Measurements from ENCODE around the gene TBC1D30.

TBC1D30 gene

DNA sequence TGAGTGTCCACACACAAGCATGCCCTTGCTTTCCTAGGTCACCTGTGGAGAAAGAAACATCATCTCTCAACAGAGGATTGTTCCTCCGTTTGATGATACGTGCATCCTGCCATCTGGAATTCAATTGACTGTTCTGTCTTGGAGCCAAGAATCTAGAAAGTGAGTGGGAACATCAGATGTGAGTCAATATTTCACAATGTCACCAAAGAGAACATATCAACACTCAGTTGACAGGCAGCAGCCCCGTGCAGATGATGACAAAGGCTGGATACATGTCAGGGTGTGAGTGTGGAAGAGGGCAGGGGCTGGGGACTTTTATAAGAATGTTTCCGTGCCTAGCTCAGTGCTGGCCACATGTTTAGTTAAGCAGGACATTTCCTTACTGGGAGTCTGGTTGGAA lies 76.1 kb downstream of the TBC1D30 start:
- no peaks in the 10 kb centered on the region for H3K4me1 ChIP-seq (ENCODE audit: control insufficient read depth, insufficient read depth, low read length)
- H3K4me3 ChIP-seq (ENCODE audit: low read depth, low read length) = no peak overlapping the region
- H3K9me3 ChIP-seq (ENCODE audit: control insufficient read depth, insufficient read depth, low read length) = no peaks in the 10 kb centered on the region
- no peaks in the 10 kb centered on the region for H3K36me3 ChIP-seq (ENCODE audit: control insufficient read depth, insufficient read depth, low read length)
- H3K9ac ChIP-seq (ENCODE audit: low read depth, low read length) = no peak overlapping the region
- H3K27me3 ChIP-seq (ENCODE audit: control insufficient read depth, insufficient read depth, low read length) = no peaks in the 10 kb centered on the region

DNA sequence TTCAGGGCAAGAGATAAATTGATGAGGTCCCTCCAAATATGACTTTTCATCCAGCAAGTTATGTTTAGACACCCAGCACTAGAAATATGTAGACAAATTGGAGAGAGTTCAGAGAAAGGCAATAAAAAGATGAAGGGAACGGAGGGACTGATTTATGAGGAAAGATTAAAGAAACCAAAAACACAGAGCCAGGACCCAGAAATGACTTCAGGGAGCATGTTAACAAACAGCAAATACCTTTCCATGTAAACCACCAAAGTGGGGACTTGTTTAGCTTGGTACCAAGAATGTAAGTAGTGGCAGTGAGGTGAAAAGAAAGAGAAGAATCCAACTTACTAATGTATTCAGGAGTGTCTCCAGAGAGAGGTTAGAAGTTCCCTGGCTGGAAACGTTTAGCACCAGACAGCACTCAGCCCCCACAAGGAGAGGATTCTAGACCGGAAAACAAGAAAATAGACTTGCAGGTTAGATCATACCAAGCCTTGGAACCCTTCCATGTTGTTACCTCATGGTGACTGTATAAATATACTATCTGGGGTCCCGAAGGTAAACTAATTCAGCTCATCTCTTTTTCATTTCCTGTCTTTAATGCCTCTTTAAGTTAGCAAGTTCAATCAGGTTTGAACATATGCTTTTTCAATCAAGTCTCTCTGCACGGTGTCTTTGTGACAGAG lies 79.2 kb downstream of the TBC1D30 start:
- Histone ChIP-seq H3K36me3 (ENCODE audit: control insufficient read depth, insufficient read depth, low read length) (no peaks in the 10 kb centered on the region), H3K27me3 (ENCODE audit: control insufficient read depth, insufficient read depth, low read length) (no peaks in the 10 kb centered on the region), H3K4me3 (ENCODE audit: low read depth, low read length) (no peak overlapping the region), H3K4me1 (ENCODE audit: control insufficient read depth, insufficient read depth, low read length) (no peaks in the 10 kb centered on the region), H3K9ac (ENCODE audit: low read depth, low read length) (no peak overlapping the region), H3K9me3 (ENCODE audit: control insufficient read depth, insufficient read depth, low read length) (no peaks in the 10 kb centered on the region)

DNA sequence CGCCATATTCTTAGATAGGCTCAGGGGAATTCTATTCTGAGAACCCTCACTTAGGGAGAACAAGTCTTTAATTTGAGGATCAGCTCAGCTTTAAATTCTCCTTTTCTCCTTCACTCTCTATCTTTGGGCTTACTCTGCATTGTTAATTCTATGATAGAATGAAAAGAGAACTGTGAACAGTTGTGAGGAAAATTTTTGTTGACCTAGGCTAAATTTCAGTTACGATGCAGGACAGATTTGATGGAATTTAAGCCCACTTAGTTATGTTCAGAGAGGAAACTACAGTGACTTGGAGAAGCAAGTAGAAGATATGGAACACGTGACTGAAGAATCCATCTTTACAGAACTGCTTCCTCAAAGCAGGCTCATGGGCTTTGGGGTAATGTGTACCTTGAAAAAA lies 82.7 kb downstream of the TBC1D30 start:
- no peaks in the 10 kb centered on the region for H3K36me3 ChIP-seq (ENCODE audit: control insufficient read depth, insufficient read depth, low read length)

DNA sequence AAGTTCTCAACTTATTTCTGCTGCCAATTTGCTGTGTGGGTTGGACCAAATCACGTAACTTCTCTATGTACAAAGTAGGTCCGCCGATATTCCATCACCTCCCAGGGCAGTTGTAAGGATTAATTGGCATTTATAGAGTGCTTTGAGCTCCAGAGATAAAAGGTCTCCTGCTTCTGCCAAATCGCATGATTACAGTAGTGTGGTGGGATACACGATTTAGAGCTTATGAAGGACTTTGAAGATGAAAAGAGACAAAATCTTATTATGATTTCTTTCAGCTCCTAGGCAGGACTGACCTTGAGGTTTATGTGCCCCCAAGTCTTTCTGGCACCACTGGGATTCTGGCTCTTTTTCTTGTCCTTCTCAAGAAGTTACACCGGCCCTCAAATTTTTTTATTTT lies 84.7 kb downstream of the TBC1D30 start:
- H3K9me3 ChIP-seq (ENCODE audit: control insufficient read depth, insufficient read depth, low read length) = no peaks in the 10 kb centered on the region
- no peak overlapping the region for H3K4me3 ChIP-seq (ENCODE audit: low read depth, low read length)
- no peaks in the 10 kb centered on the region for H3K27me3 ChIP-seq (ENCODE audit: control insufficient read depth, insufficient read depth, low read length)

More for the DNA sequence above, 82.7 kb downstream of the TBC1D30 start:
- no peak overlapping the region for H3K4me3 ChIP-seq (ENCODE audit: low read depth, low read length)
- H3K4me1 ChIP-seq (ENCODE audit: control insufficient read depth, insufficient read depth, low read length) = no peaks in the 10 kb centered on the region
- no peak overlapping the region for H3K9ac ChIP-seq (ENCODE audit: low read depth, low read length)
- no peaks in the 10 kb centered on the region for H3K27me3 ChIP-seq (ENCODE audit: control insufficient read depth, insufficient read depth, low read length)
- H3K9me3 ChIP-seq (ENCODE audit: control insufficient read depth, insufficient read depth, low read length) = no peaks in the 10 kb centered on the region

DNA sequence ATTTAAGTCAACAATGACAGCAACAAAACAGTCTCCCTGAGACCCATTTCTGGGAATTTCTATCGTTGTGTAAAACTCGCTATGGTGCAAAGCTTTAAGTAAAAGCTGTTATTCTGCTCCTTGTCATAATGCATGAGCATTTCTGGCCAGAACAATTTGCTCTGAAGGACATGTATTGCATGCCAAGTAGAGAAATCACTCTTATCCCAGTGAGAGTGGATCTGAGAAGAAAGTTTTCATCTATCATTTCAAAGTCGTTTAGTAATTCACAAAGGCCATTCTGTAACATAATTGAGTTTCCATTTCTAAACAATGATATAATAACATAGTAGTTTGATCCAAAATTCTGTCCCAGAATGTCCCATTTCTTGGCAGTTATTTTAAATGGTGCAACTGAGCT lies 86.6 kb downstream of the TBC1D30 start:
- Histone ChIP-seq H3K36me3 (ENCODE audit: control insufficient read depth, insufficient read depth, low read length) (no peaks in the 10 kb centered on the region), H3K9ac (ENCODE audit: low read depth, low read length) (no peak overlapping the region), H3K4me3 (ENCODE audit: low read depth, low read length) (no peak overlapping the region), H3K9me3 (ENCODE audit: control insufficient read depth, insufficient read depth, low read length) (no peaks in the 10 kb centered on the region), H3K27me3 (ENCODE audit: control insufficient read depth, insufficient read depth, low read length) (no peaks in the 10 kb centered on the region), H3K4me1 (ENCODE audit: control insufficient read depth, insufficient read depth, low read length) (no peaks in the 10 kb centered on the region)

More for the DNA sequence above, 84.7 kb downstream of the TBC1D30 start:
- no peaks in the 10 kb centered on the region for H3K36me3 ChIP-seq (ENCODE audit: control insufficient read depth, insufficient read depth, low read length)
- no peak overlapping the region for H3K9ac ChIP-seq (ENCODE audit: low read depth, low read length)
- no peaks in the 10 kb centered on the region for H3K4me1 ChIP-seq (ENCODE audit: control insufficient read depth, insufficient read depth, low read length)

DNA sequence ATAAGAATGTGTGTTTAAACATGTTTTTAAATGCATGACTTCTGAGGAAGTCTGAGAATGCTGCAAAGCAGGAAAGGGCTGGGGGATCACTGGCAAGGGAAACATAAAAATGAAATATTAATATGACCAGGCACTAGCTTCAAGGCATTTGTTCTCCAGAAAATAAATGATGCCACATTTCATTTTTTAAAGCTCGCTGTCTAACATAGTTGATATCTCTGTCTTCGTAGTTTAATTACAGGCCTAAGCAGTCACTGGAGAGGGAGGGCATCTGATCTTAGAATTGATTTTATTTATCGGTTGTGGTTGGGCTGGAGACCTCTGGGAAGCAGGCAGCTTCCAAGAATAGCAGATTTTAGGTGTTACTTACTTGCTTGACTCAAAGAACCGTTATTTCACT lies 87.5 kb downstream of the TBC1D30 start:
- Histone ChIP-seq H3K9ac (ENCODE audit: low read depth, low read length) (no peak overlapping the region), H3K9me3 (ENCODE audit: control insufficient read depth, insufficient read depth, low read length) (no peaks in the 10 kb centered on the region), H3K36me3 (ENCODE audit: control insufficient read depth, insufficient read depth, low read length) (no peaks in the 10 kb centered on the region), H3K27me3 (ENCODE audit: control insufficient read depth, insufficient read depth, low read length) (no peaks in the 10 kb centered on the region), H3K4me3 (ENCODE audit: low read depth, low read length) (no peak overlapping the region), H3K4me1 (ENCODE audit: control insufficient read depth, insufficient read depth, low read length) (no peaks in the 10 kb centered on the region)

DNA sequence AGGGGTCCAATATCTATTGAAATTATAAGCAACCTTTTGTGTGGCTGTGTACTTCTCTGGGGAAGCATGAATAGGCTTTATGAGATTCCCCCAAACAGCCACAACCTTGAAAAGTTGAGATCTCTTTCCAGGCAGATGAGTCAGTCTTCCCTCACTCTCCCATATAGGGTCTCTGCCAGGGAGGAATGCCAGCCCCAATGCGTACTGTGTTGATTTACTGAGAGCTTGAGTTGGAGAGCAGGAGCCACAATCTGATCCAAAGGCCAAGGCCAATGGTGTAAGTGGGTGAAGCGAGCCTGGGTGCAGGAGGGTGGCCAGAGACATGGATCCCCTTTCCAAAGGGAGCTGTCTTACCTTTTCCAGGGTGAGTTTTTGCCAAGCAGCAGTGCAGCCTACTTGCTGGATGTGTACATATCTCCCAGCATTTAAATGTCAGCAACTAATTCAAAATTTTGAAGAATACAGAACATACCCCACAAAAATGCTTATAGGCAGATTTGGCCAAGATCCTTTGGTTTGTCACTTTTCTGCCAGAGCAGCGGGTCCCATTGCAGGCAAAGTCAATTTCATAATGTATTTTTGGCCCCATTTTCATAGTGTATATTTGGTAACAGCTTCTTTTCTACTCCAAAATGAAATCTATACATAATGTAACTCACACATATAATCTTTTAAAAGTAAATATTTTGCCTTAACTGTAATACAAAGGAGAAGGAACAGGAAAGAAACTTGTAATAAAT lies 88.2 kb downstream of the TBC1D30 start:
- H3K4me3 ChIP-seq (ENCODE audit: low read depth, low read length) = no peak overlapping the region
- H3K9me3 ChIP-seq (ENCODE audit: control insufficient read depth, insufficient read depth, low read length) = no peaks in the 10 kb centered on the region
- H3K27me3 ChIP-seq (ENCODE audit: control insufficient read depth, insufficient read depth, low read length) = no peaks in the 10 kb centered on the region
- no peak overlapping the region for H3K9ac ChIP-seq (ENCODE audit: low read depth, low read length)
- H3K36me3 ChIP-seq (ENCODE audit: control insufficient read depth, insufficient read depth, low read length) = no peaks in the 10 kb centered on the region
- no peaks in the 10 kb centered on the region for H3K4me1 ChIP-seq (ENCODE audit: control insufficient read depth, insufficient read depth, low read length)

DNA sequence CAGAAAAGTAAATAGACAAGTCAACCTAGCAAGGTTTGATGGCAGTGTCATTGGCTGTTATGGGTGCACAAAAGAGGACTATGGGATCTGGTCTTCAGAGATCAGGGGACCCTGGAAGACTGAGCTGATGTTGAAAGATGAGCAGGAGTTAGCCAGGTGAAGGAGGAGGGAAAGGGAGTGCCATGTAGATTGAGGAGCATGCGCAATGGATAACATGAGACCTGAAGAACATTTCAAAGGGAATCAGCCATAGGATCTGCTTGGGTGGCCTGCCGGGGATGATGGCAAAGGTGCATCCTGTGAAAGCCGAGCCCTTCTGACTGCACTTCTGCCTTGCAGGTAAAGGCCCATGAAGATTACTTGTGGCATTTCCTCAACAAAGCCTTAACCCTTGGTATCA lies 90.8 kb downstream of the TBC1D30 start:
- H3K36me3 ChIP-seq (ENCODE audit: control insufficient read depth, insufficient read depth, low read length) = no peaks in the 10 kb centered on the region
- no peaks in the 10 kb centered on the region for H3K9me3 ChIP-seq (ENCODE audit: control insufficient read depth, insufficient read depth, low read length)
- H3K4me3 ChIP-seq (ENCODE audit: low read depth, low read length) = no peak overlapping the region
- H3K4me1 ChIP-seq (ENCODE audit: control insufficient read depth, insufficient read depth, low read length) = no peaks in the 10 kb centered on the region
- no peaks in the 10 kb centered on the region for H3K27me3 ChIP-seq (ENCODE audit: control insufficient read depth, insufficient read depth, low read length)
- H3K9ac ChIP-seq (ENCODE audit: low read depth, low read length) = no peak overlapping the region

DNA sequence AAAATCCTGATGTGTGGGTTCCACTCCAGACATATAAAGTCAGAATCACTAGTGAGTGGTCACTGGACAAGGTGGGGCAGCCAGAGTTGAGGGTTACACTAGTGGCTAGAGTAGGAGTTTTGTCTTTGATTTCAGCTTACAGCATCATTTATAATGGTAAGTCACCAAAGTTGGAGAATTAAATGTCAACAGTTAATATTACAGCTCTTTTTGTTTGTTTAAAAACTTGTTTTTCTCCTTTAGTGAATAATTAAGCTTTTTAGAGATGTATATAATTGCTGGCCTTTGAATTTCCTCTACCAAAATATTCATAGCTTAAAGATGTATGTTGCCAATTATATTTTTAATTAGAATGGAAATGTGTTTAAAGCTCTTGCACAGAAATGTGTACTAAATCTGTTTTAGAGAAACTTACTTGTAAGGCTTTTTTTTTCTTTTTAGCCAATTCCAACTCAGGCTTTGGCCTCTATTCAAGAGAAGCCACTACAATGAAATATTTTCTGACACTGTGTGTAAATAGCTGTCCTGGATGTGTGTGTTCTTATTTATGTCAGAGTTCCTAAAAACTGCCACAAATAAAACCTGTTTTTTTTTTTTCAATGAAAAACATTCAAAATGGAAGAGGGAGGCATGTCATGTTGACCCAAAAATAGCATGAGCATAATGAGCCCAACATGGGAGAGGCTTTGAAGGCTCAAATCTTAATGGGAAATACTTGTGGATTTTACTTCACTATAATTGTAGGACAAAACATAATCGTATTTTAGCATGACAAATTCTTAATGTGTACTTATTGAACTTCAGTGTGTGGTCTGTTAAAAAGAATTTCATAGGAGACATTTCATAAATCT lies 92.2 kb downstream of the TBC1D30 start:
- no peaks in the 10 kb centered on the region for H3K36me3 ChIP-seq (ENCODE audit: control insufficient read depth, insufficient read depth, low read length)
- H3K27me3 ChIP-seq (ENCODE audit: control insufficient read depth, insufficient read depth, low read length) = no peaks in the 10 kb centered on the region
- no peaks in the 10 kb centered on the region for H3K4me1 ChIP-seq (ENCODE audit: control insufficient read depth, insufficient read depth, low read length)
- H3K9me3 ChIP-seq (ENCODE audit: control insufficient read depth, insufficient read depth, low read length) = no peaks in the 10 kb centered on the region
- no peak overlapping the region for H3K4me3 ChIP-seq (ENCODE audit: low read depth, low read length)
- no peak overlapping the region for H3K9ac ChIP-seq (ENCODE audit: low read depth, low read length)

DNA sequence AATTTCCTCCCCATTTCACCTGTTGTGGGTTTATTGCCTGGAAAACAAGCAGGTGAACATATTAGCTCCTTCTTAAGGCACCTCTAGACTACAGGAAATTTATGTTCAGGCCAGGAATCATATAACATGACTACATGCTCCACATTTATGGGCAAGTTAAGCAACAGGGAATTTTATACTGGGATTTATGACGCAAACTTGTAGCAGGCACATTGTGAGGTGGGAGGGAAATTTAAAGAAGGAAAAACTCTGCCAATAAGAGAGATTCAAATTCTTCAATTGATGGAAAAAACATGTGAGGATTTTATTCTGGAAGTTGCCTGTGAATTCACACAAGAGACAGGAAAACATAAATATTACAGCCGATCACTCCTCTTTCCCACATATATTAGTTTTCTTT lies 93.9 kb downstream of the TBC1D30 start:
- Histone ChIP-seq H3K4me3 (ENCODE audit: low read depth, low read length) (no peak overlapping the region), H3K36me3 (ENCODE audit: control insufficient read depth, insufficient read depth, low read length) (no peaks in the 10 kb centered on the region), H3K9me3 (ENCODE audit: control insufficient read depth, insufficient read depth, low read length) (no peaks in the 10 kb centered on the region), H3K4me1 (ENCODE audit: control insufficient read depth, insufficient read depth, low read length) (peaks cover 5% of the 10 kb centered on the region), H3K9ac (ENCODE audit: low read depth, low read length) (no peak overlapping the region), H3K27me3 (ENCODE audit: control insufficient read depth, insufficient read depth, low read length) (no peaks in the 10 kb centered on the region)

DNA sequence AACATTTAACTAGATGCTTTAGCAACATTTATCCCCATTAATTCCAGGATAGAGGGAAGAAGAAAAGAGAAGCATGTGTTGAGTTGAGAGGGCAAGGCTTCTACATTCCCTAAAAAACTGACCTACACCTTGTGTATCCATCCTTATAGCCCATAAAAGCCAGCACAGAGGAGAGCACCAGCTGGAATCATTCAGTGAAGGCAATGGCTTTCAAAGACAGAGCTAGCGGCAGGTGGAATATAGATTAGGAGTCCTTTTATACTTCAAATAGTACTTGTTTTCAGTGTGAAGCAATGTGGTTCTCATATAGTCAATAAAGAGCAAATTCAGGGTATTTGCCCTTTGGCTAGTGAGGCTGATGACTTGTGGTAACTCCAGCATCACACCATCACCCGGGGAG lies 94.4 kb downstream of the TBC1D30 start:
- no peaks in the 10 kb centered on the region for H3K27me3 ChIP-seq (ENCODE audit: control insufficient read depth, insufficient read depth, low read length)
- H3K9me3 ChIP-seq (ENCODE audit: control insufficient read depth, insufficient read depth, low read length) = no peaks in the 10 kb centered on the region
- no peak overlapping the region for H3K9ac ChIP-seq (ENCODE audit: low read depth, low read length)
- peaks cover 5% of the 10 kb centered on the region for H3K4me1 ChIP-seq (ENCODE audit: control insufficient read depth, insufficient read depth, low read length)
- no peak overlapping the region for H3K4me3 ChIP-seq (ENCODE audit: low read depth, low read length)
- H3K36me3 ChIP-seq (ENCODE audit: control insufficient read depth, insufficient read depth, low read length) = no peaks in the 10 kb centered on the region
